Gastroesophageal sphincter (tissue), 3 donors: Measurements from ENCODE around the gene PRDM5.

Experiments used
- CTCF ChIP-seq, 4 experiments: fragments of 200-600 bp in 2 of 4; fragments of 450-650 bp in 2 of 4; sonication (generic) in 1 of 4; IDR thresholded peaks; one replicate each; pipeline ENCODE4 v1.5.1; 2017 to 2019; ENCODE audit warnings: antibody characterized with exemption in 4 of 4, mild to moderate bottlenecking in 2 of 4, moderate library complexity in 2 of 4
- EP300 ChIP-seq: sonication (generic); formaldehyde crosslinking; IDR thresholded peaks from one replicate; pipeline ENCODE4 v1.6.1; 2017; ENCODE audit warnings: antibody characterized with exemption, mild to moderate bottlenecking
- POLR2A ChIP-seq, 2 donors: fragments of 450-650 bp; IDR thresholded peaks; one replicate each; pipeline ENCODE4 v1.6.1; 2017; ENCODE audit warnings: antibody characterized with exemption in 2 of 2, mild to moderate bottlenecking in 2 of 2, moderate library complexity in 1 of 2
- POLR2AphosphoS5 ChIP-seq: sonication (generic); formaldehyde crosslinking; IDR thresholded peaks from one replicate; pipeline ENCODE4 v1.6.1; 2017; ENCODE audit warnings: antibody characterized with exemption

DNA sequence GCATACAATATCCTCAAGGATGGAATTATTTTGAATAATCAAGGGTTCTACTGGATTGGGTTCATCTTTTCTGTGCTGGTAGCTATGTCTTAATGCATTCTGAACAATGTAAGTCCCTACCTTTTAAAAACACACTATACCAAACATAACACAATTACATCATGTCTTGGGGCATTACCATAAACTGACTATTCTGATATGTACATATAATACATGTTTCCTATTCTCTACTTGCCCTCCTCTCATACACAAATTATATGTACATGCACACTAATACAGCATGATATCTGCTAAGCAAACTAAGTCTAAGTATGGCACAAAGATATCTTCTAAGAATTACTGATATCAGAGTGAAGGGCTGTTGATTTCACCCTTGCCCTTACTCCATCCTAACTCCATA lies 147.1 kb downstream of the PRDM5 start:
- TF ChIP-seq POLR2A (IDR thresholded peaks at IDR 0.05) (no peak), CTCF (IDR thresholded peaks at IDR 0.05) (no peak), EP300 (no peak), POLR2AphosphoS5 (no peak)
